ENCODE results near the gene PTPN7.
"Not testable (repeated sequence)": the region's sequence is repeated elsewhere in the genome, so short reads cannot be mapped to it uniquely, and the experiment has no call there.

The PTPN7 gene

DNA sequence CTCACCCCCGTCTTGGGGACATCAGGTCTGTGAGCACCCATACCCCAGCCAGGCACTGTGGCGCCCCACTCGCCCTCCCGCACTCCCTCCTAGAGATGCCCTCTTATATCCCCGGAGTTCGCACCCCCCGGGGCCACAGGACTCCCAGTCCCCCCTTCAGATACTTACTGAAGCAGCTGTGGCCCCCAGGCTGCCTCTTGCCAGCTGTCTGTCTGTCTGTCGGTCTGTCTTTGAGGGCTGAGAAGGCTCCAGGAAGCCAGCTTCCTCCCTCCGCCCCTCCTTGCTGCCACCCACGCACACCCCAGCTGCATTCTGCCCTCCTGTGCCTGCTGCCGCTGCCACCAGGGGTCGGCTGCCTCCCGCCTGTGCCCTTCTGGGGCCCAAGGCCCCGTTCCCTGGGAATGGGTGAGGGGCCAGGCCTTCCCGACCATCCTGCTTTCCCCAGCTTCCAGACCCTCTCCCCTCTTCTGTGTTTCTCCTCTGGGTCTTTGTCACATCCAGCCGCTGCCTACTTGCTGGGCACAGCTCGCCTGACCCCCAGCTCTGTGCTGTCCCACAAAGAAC lies at the start of gene PTPN7:
Gene PTPN7 (minus strand): TSS at position 226 of the 564 bp plus-strand sequence. CDS start 1,200 bp downstream, outside the sequence.
- DNase-seq, result peak; percentile 87

DNA sequence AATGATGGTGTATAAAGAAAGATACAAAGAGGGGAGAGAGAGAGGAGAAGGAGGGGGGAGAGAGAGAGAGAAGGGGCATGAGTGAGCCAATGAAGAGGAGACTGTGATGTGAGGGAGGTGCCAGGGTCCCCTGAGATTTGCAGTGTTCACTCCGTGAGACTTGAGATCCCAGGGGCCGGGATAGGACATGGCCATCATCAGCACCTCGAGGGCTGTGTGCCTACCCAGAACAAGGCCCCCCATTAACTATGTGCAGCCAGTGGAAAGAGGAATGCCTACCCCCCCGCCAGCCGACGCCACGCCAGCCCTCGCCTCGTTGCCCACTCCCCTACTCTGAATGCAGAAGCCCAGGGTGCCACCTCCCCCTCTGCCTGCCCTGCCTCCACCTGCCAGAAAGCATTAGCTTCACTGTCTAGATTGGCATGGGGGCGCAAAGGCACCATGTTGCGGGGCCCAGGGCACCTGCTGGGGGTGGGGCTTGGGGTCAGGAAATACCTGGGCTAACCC lies 48.0 kb upstream of the PTPN7 start:
- DNase-seq, result no peak

DNA sequence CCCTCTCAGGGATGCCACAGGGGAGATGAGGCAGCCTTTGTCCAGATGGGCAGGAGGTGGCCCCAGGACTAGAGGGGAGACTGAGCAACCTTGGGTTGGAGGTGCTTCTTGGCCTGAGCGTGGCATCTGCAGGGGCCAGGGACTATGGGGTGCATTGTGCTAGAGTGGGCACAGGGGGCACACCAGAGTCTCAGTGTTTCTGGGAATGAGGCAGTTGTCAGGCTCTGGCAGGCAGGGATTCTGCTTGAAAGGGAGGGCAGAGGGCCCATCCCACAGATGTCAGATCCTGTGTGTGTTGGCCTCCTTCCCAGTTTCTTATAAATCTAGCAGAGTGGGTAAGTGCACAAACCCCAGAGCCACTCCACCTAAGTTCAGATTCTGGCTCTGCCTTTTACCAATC lies 46.9 kb upstream of the PTPN7 start:
- DNase-seq, result no peak

DNA sequence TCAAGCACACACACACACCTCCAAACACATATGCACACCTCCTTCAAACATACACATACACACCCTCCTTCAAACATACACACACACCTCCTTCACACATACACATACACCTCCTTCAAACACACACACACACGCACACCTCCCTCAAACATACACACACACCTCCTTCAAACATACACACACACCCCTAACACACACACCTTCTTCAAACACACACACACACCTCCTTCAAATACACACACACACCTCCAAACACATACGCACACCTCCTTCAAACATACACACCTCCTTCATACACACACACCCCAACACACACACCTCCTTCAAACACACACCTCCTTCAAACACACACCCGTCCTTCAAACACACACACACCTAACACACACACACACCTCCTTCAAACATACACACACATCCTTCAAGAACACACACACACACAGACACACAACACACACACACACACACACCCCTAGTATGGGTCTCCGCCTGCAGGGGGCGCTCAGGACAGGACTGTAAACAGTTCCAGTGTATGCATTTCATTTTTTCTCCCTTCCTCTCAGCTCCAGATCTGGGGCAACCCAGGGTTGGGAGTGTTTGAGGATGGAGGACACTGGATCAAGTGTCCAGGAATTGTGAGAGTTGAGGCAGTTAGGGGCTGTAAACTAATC lies 45.3 kb upstream of the PTPN7 start:
- peak; percentile 18 for DNase-seq

DNA sequence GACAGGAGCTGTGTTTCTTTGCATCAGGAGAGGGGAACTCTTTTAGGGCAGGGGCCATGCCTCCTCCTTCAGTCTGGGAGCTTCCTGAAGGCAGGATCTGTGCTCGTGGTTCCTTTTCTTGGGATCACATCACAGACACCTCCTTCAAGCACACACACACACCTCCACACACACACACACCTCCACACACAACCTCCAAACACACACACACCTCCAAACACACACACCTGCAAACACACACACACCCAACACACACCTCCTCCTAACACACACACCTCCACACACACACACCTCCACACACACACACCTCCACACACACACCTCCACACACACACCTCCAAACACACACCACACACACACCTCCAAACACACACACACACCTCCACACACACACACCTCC lies 43.7 kb upstream of the PTPN7 start:
- no peak for DNase-seq

DNA sequence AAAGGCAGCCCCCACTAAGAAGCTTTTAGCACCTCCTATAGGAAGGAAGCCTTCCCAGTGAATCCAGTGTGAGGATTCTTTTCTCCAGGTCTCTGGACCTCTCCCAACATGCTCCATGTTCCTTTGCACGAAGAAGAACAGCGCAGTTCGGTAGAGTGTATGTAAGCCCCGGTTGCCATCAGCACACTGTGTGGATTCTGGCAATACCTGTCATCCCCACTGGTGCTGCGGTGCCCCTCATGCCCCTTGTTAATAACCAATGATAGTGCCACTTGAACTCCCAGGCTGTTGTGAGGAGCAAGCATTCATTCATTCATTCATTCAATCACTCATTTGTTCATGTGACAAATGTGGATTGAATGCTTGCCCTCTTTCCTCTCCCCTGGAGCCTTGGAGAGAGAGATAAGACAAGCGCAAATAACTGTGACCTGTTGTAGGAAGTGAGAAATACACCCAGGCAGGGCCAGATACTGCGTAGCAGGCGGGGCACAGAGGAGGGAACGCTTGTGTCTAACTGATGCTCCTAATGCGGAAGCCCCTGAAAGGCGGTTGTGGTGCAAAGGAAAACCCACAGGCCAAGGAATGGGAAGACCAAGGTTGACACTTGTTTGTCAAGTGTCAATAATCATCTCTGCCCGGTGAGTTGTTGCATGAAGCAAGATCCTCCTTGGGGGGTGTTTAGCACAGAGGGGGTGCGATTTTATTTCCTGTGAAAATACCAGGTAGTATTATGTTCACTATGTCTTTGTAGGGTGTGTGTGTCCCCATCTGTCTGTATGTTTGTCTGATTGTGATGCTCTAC lies 43.0 kb upstream of the PTPN7 start:
- no peak for DNase-seq

DNA sequence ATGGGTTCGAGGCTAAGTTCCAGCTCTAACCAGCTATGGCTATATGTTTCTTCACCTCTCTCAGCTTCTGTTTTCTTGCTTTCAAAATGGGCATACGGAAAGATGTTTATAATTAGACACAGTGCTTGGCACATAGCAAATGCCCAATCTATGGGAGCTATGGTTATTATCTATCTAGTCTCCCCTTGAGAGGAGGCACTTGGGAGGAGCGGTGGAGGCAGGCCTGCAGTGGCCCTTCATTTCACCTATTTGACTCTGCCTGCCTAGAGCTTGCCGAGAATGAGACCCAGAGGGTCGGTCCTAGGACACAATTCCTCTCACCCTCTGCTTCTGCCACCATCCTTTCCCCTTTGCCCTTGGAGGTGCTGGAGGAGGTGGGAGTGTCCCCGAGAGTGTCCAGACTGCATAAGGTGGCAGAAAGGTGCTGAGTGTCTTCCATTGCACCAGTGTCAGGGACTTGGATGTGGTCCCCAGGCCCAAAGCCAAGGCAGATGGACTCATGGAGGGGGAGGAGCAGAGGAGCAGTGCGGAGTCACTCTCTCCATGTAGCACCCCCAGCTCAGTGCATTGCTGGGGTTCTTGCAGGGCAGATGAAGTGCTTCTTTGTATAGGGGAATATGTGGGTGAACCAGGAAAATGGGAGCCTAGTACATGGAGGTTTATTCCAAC lies 42.2 kb upstream of the PTPN7 start:
- no peak for DNase-seq

DNA sequence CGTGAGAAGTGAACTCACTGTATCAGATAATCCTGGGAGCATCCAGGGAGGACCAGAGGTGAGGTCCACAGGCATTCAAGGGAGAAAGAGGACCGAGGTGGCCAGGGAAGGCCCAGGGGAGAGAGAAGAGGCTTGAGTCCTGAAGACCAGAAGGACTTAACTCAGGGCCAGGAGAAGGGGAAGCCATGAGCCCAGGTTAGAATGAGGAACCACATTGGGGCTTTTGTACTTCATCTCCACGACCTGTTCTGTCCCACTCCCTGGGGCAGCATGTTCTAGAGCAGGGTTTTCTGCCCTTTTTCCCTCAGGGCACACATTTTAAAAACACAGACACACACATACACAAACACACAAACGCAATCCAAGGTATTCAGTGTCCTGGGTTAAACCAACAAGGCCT lies 41.6 kb upstream of the PTPN7 start:
- DNase-seq, result no peak

DNA sequence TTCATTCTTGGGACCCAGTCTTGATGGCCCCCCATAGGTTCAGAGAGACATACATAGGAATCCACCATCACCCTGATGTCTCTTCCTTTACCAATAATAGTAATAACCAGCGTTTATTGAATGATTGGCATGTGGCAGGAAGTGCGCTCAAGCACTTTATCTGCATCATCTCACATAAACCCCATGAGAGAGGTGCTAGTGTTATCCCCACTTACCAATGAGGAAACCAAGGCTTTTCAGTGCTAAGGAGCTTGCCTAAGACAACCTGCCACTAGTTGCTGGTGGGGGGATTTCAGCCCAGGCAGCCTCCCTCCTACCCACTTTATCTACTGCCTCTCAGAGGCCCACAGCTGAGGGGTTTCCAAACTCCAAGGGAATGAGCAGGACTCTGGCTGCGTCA lies 40.9 kb upstream of the PTPN7 start:
- no peak for DNase-seq

DNA sequence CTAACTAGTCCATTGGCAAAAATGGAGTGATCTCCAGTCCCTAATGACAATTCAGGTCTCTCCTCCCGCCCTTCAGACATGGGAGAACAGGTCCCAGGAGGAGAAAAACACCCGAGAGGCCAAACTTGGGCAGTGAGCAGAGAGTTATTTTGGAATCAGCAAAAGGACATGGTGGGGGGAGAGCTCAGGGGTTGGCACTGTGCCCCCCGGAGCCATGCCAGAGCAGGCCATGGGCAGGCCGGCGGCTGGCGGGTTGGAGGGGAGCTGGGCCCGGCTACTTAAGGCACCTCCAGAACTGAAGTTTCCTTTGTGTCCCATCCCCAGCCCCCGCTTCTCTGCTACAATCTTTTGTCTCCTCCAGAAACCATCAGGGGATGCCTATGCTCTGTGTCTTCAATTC lies 40.3 kb upstream of the PTPN7 start:
- DNase-seq, result no peak

DNA sequence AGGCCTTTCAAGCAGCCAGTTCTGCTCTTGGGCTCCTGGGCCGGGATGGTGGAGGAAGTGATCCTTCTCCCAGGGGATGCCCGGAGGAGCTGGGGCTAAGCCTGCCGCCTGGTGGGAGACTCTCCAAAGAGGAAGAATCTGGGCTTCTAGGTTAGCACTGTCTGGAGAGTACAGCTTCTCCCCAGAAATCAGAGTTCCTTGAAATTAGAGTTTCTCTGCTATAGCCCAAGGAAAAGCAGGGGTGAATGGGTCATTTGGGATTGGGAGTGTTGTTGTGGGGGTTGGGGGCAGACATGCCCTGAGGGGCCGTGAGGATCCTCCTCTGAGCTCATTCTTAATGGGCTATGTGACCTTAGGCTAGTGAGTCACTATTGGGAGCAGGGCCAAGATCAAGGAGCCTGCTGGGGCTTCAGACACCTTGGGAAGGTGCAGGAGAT lies 39.7 kb upstream of the PTPN7 start:
- DNase-seq, result no peak

DNA sequence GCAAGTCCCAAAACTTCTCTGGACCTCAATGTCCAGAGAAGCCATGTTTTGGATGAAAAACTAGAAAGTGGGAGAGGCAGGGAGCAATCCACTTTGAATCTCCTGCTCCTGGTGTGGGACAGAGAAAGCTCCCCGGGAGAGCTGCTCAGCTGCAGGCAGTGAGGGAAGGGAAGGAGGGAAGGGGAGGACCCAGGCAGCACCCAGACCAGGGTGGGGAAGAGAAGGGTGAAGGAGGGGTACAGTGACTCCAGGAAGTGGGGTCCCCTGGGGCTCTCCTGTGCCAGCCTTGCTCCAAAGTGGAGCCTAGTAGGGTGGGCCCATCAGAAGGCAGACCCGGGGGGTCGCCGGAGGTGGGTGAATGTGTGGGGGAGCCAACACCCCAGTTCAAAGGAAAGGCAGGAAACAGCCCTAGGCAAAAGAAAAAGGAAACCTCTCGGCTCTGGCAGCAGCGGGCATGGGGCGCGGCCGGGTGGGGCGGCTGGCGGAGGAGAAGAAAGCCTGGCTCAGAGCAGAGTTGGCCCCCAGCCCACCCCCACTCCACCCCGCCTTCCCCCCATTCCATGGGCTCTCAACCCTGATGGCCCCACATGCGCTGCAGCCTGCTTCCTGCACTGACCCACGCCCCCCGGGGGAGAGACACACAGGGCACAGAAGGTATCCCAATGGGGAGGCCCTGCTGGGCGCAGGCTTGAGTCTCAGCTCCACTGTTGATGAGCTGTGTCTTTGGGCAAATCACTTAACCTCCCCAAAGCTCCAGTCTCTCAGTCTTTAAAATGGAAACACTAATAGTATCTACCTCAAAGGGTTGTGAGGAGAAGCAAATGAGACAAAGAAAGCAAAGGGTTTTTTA lies 38.9 kb upstream of the PTPN7 start:
- DNase-seq, result no peak

DNA sequence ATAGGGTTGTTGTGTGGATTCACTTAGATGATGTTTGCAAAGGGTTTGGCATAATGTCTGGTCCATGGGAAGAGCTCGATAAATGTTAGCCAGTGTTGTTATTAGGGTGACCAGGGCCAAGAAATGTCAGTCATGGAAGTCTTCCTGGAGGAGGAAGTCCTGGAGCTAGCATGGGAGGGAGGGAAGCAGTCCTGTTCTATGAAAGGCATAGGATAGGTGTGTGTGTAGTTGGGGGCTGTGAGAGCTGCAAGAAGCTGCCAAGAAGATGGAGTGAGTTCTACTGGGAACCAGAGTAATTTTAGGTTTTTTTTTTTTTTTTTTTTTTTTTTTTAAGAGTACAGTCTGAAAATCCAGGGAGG lies 37.9 kb upstream of the PTPN7 start:
- no peak for DNase-seq

DNA sequence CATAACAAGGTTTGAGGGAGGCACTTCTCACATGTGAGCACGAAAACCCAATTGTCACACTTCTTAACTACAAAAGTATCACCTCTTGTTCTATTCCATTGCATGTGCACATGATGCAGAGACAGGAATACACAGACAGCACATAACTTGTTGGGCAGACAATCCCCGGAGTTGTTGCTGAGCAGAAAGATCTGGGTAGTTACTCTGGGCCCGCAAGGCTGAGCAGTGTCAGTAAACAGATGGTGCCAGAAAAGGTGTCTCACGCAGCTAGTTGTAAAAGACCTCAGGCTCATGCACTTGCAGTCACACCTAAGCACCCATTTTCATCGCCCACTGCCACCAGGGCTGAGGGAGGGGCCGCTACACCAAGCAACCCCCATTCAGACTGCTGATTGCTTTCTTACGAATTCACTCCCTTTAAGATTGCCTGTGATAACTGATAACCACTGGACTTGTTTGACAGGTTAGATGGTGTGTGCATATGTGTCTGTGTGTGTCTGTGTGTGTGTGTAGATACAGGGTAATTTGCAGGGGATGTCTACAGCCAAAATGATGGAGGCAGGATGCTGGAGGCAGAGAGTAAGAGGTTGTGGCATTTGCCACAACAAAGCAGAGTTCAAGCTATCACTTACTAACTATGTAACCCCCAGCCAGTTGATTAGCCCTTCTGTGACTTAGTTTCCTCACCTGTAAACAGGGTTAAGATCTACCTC lies 37.4 kb upstream of the PTPN7 start:
- no peak for DNase-seq

DNA sequence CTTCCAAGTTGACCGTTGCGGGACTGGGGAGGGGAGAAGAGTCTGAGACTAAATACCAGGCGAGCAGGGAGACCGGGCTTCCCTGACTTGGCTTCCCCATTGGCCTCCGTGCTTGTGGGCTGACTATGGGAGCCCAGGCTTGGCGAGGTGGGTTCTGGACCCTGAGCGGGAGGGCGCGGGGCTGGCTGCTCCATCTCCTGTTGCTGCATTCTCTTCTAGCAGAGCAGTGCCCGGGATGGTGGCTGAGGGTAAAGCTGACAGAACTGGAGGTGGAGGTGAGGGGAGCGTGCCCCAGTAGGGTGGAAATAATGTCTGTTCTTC lies 33.9 kb upstream of the PTPN7 start:
- no peak for DNase-seq

DNA sequence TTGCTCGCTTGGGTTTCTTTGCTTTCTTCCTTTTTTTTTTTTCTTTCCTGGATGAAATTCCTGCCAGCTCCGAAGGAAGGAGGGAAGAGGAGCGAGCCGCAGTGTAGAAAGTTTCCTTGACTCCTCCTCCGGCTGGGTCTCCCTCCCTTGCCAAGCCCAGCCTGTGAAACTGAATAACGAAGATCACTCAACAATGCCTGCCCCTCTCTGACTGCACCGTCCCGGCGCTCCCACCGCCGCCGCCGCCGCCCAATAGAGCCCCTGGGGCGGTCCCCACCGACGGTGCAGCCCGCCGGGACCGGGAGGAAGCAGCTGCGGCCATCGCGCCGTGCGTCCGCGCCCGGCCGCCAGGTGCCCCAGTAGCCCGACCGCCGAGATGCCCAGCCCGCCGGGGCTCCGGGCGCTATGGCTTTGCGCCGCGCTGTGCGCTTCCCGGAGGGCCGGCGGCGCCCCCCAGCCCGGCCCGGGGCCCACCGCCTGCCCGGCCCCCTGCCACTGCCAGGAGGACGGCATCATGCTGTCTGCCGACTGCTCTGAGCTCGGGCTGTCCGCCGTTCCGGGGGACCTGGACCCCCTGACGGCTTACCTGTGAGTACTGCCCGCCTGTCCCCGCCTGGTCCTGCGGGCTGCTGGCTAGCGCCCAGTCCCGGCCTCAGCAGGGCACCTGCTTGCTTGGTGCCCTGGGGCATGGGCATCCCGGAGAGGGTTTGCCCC lies 33.4 kb upstream of the PTPN7 start, which contains the start of gene LGR6:
Gene LGR6 (plus strand): TSS at position 186 of the 714 bp plus-strand sequence. CDS start 191 bp downstream, at position 377.
- DNase-seq, result no peak

DNA sequence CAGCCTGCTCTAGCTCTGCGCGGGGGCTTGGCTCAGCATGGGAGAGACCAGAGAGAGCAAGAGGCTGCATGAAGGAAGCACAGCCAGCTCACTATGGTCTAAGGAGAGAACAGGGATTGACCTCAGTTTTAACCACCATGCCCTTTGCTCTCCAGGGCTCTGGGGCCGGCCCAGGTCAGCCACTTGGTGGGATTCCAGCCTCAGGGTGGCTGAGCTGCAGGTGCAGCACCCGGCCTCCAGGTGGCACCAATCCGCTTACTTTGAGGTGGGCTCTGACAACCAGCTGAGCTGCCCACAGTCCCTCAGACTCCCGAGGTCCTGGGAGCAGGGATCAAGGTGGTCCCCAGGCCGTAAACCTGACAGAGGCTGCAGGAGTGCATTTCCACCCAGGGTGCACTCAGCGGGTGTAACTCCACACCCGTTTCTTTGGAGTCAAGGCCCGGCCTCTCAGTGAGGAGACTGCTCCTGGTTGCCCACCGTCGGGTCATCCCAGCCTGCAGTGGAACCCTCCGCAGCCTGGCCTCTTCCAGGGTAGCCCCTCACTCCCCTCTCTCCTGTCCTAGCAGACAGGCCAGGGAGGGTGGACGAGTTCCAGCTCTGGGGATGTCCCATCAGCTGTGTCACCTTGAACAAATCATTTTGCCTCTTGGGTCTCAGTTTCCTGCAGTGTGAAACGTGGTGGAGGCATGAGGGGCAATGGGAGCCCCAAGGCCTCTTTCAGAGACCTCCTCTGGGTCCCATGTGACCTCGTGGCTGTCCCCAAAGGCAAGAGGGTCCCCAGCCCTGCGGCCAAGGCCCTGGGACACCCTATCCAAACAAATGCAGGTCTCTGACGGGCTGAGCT lies 32.6 kb upstream of the PTPN7 start:
- peak; percentile 63 for DNase-seq

DNA sequence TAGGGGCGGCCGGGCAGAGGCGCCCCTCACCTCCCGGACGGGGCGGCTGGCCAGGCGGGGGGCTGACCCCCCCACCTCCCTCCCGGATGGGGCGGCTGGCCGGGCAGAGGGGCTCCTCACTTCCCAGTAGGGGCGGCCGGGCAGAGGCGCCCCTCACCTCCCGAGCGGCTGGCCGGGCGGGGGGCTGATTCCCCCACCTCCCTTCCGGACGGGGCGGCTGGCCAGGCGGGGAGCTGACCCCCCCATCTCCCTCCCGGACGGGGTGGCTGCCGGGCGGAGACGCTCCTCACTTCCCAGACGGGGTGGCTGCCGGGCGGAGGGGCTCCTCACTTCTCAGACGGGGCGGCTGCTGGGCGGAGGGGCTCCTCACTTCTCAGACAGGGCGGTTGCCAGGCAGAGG lies 31.0 kb upstream of the PTPN7 start:
- DNase-seq, result not testable (repeated sequence)

DNA sequence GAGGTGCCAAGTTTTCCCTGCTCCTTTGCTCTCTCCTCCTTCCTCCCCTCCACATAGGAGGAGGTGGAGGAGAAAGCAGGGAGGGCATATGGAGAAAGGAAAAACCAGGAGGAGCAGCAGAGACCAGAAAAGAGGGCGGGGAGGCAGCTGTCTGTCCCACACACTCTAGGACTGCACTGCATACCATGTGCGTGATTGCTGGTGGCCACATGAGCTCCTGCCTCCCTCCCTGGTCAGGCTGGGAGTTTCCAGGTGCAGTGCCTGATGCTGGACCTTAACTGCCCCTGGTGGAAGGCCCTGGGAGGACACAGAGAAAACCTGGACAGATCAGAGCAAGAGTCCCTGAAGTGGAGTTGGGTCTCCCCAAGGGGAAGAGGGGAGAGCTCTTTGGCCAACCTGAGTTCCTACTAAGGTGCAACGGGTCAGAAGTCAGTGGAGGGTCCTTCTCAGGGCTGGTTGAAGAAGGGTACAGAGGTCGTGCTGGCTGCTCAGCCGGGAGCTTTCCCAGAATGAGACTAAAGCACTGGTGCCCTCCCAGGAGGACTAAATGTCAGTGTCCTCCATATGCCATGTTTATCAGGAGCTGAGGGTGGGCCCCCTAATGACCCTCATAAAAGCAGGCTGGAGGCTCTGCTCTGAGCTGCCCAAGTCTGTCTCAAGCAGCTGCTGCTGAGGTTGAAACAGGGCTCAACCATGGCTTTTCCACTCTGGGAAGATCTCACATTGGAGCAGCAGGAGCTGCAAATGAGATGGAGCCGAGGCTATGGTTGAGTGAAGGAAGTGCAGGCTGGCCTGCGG lies 29.7 kb upstream of the PTPN7 start:
- DNase-seq, result no peak

All from CD4-positive, alpha-beta T cell treated with Interleukin-6 for 4 hours (primary cell).